Skeletal muscle satellite cell (primary cell): ENCODE measurements around the gene WDR4.

Experiments
- H3K27me3 ChIP-seq: 2 replicates; pipeline ENCODE4 v1.7.0; 2013; ENCODE audit warnings: low read length; ENCODE audit not compliant: control insufficient read depth, insufficient read depth
- H3K36me3 ChIP-seq: 2 replicates; pipeline ENCODE4 v1.7.0; 2013; ENCODE audit warnings: mild to moderate bottlenecking, control low read depth, low read length; ENCODE audit not compliant: insufficient read depth
- H3K4me1 ChIP-seq: 2 replicates; pipeline ENCODE4 v1.7.0; 2013; ENCODE audit warnings: low read length; ENCODE audit not compliant: control insufficient read depth, insufficient read depth
- H3K4me2 ChIP-seq: 2 replicates; pipeline ENCODE4 v1.7.0; 2013; ENCODE audit warnings: mild to moderate bottlenecking, low read length
- H3K4me3 ChIP-seq: 2 replicates; pipeline ENCODE4 v1.7.0; 2013; ENCODE audit warnings: low read length
- H3K9ac ChIP-seq: 2 replicates; pipeline ENCODE4 v1.7.0; 2013; ENCODE audit warnings: mild to moderate bottlenecking, low read depth, low read length, moderate library complexity
- H3K9me3 ChIP-seq: replicated peaks from 2 replicates; pipeline ENCODE4 v1.7.0; 2013; ENCODE audit warnings: mild to moderate bottlenecking, control low read depth, low read length

WDR4 gene

GRCh38 chr21:42799516-42799915, 79.8 kb downstream of the WDR4 start:
- Histone ChIP-seq H3K4me1 (no peaks in the 10 kb centered on the region), H3K9me3 (no peaks in the 10 kb centered on the region), H3K27me3 (peaks cover 37% of the 10 kb centered on the region), H3K4me3 (no peak overlapping the region), H3K9ac (no peak overlapping the region), H3K4me2 (no peak overlapping the region), H3K36me3 (no peaks in the 10 kb centered on the region)
